Measurements from ENCODE around the gene PDIK1L. TPM values are rescaled to one million over a fixed set of nuclear protein-coding genes. Genes with fewer than 3 reads are reported as not detected.
"Not testable (repeated sequence)": the region's sequence is repeated elsewhere in the genome, so short reads cannot be mapped to it uniquely, and the experiment has no call there.

Gene PDIK1L
- total and polyA plus RNA-seq, 2 of the 8 experiments (the other 6 are each of a cell fraction or from before 2014, with no cell fraction given), result 0.95 to 4.5 TPM

DNA sequence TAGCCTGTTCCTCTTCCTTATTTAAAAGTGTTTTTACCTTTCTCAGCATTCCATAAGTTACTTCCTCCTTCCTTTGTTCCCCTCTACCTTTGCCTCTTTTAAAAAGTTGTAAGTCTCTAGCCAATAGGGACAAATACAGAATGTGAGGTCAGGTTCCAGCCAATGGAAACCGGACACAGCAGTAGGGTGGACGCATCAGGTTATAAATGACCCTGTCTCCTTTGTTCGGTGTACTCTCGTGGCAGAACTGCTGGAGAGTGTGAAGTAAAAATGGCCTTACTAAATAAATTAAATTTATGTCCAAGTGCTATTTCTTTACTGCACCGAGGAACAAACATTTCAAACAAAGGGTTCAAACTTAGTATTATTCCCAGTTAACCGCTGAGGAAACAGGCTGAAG, 18.1 kb upstream of the PDIK1L start:
- H4K20me1 ChIP-seq (replicated peaks in 1 of 2; ENCODE audit: control insufficient read depth in 1 of 2, insufficient read depth in 2 of 2, low read length in 2 of 2); H3K79me2 ChIP-seq (ENCODE audit: control insufficient read depth in 1 of 2, insufficient read depth in 2 of 2, low read length in 2 of 2); H3K79me1 ChIP-seq (ENCODE audit: low read depth, low read length); H2BK15ac ChIP-seq (ENCODE audit: low read length); H3K27me3 ChIP-seq (replicated peaks in 1 of 4; ENCODE audit: control insufficient read depth in 3 of 4, extremely low read depth in 1 of 4, insufficient read depth in 3 of 4, low read length in 3 of 4); H2BK120ac ChIP-seq (replicated peaks; ENCODE audit: low read depth, low read length); H3K9me3 ChIP-seq (ENCODE audit: insufficient read depth in 2 of 2, low read depth in 1 of 2, low read length in 1 of 2); H3K36me3 ChIP-seq (ENCODE audit: control insufficient read depth in 2 of 4, insufficient read depth in 4 of 4, low read length in 3 of 4); H4K91ac ChIP-seq (replicated peaks; ENCODE audit: insufficient read length, low read length); H2BK12ac ChIP-seq (ENCODE audit: low read depth, low read length); H3K4me2 ChIP-seq (ENCODE audit: insufficient read depth in 1 of 2, low read depth in 2 of 2, low read length in 2 of 2); FAIRE-seq; H3K9ac ChIP-seq (replicated peaks in 1 of 4; ENCODE audit: extremely low read depth in 1 of 4, low read depth in 3 of 4, low read length in 3 of 4); H3K23me2 ChIP-seq (ENCODE audit: low read depth, low read length); H3K56ac ChIP-seq (replicated peaks; ENCODE audit: insufficient read length, low read depth, low read length); DNase-seq (ENCODE audit: low read depth in 1 of 2, low spot score in 2 of 2); H4K5ac ChIP-seq (ENCODE audit: insufficient read length, low read depth, low read length); H3K4me3 ChIP-seq (ENCODE audit: extremely low read depth in 1 of 4, insufficient read depth in 2 of 4, low read depth in 3 of 4, low read length in 4 of 4); H2BK5ac ChIP-seq (ENCODE audit: low read depth, low read length); POLR2A ChIA-PET (ENCODE audit: partially characterized antibody); H2BK20ac ChIP-seq (ENCODE audit: low read length); H3K14ac ChIP-seq (ENCODE audit: insufficient read length); H3K23ac ChIP-seq (ENCODE audit: insufficient read length); H2AK5ac ChIP-seq (ENCODE audit: low read depth, low read length); H4K8ac ChIP-seq (ENCODE audit: extremely low read depth, insufficient read depth, low read length); H3K18ac ChIP-seq (ENCODE audit: extremely low read depth, low read length); H3K27ac ChIP-seq (ENCODE audit: low read depth, low read length): not testable (repeated sequence)
- CTCF ChIA-PET (ENCODE audit: partially characterized antibody), result interaction anchor here (0.8 kb wide), 1 partner anchor 34 kb away, joined by 5 read pairs; no protein-coding TSS in a partner anchor
- H3K4ac ChIP-seq (replicated peaks; ENCODE audit: insufficient read length, low read depth, low read length), result peak overlapping the region; percentile 21
- H2AFZ ChIP-seq (ENCODE audit: low read length), result 0 out of 2 replicates have a peak overlapping the region, but pooled peaks have one; percentile 47
- WGBS, 2 experiments (ENCODE audit: extremely low coverage in 1 of 2, insufficient coverage in 1 of 2, insufficient read length in 1 of 2, insufficient replicate concordance in 2 of 2, low coverage in 1 of 2, low lambda C conversion rate in 2 of 2, missing lambda C conversion rate in 1 of 2), result 89% methylated on average over 6 of the region's 6 CpGs; no CpG with 5 or more reads in 1 of the 2 experiments
- H3K4me1 ChIP-seq (replicated peaks in 1 of 4; ENCODE audit: control insufficient read depth in 3 of 4, insufficient read depth in 4 of 4, low read length in 3 of 4), result peaks cover 9 to 15% (median 12%) of the 10 kb centered on the region in 4 experiments
